Small intestine (tissue), 7 donors: ENCODE measurements around the gene DPP10. TPM values are rescaled to one million over a fixed set of nuclear protein-coding genes. Genes with fewer than 3 reads are reported as not detected.

ENCODE experiments used
- DNase-seq, 2 donors: peaks; one replicate each; pipeline versions ENCODE4 v3.0.0 to v3.0.0-alpha.2; 2013
- FAIRE-seq: peaks from 2 replicates; lab custom pipeline; 2012; peaks lifted over from hg19 to GRCh38; lab: Jason Lieb, UNC
- H3K27ac ChIP-seq, 3 donors: one replicate each; pipeline ENCODE4 v1.5.1; 2013; ENCODE audit warnings: low read length in 2 of 3, mild to moderate bottlenecking in 2 of 3, control low read depth in 1 of 3, inconsistent platforms in 1 of 3, low read depth in 1 of 3, moderate library complexity in 1 of 3
- H3K27me3 ChIP-seq, 3 donors: one replicate each; pipeline ENCODE4 v1.6.1; 2013; ENCODE audit warnings: low read length in 3 of 3, inconsistent platforms in 1 of 3; ENCODE audit not compliant: control insufficient read depth in 3 of 3, insufficient read depth in 3 of 3
- H3K36me3 ChIP-seq, 3 donors: one replicate each; pipeline ENCODE4 v1.6.1; 2013; ENCODE audit warnings: low read length in 3 of 3, inconsistent platforms in 1 of 3, low read depth in 1 of 3, mild to moderate bottlenecking in 1 of 3, moderate library complexity in 1 of 3; ENCODE audit not compliant: control insufficient read depth in 3 of 3, insufficient read depth in 2 of 3
- H3K4me1 ChIP-seq, 3 donors: one replicate each; pipeline ENCODE4 v1.6.1; 2013; ENCODE audit warnings: low read length in 2 of 3, inconsistent platforms in 1 of 3, low read depth in 1 of 3, mild to moderate bottlenecking in 1 of 3, moderate library complexity in 1 of 3; ENCODE audit not compliant: control insufficient read depth in 3 of 3, insufficient read depth in 2 of 3
- H3K4me3 ChIP-seq, 3 donors: one replicate each; pipeline ENCODE4 v1.5.1; 2013; ENCODE audit warnings: low read length in 3 of 3, control low read depth in 1 of 3, inconsistent platforms in 1 of 3, low read depth in 1 of 3, mild to moderate bottlenecking in 1 of 3, moderate library complexity in 1 of 3
- H3K9me3 ChIP-seq, 2 donors: one replicate each; pipeline ENCODE4 v1.6.1; 2013; ENCODE audit warnings: low read depth in 1 of 2, low read length in 1 of 2; ENCODE audit not compliant: control insufficient read depth in 2 of 2, insufficient read depth in 1 of 2
- WGBS, 3 donors: extraction: QIAGEN DNeasy Blood & Tissue Kit; methylation state at CpG; one replicate each; pipeline ENCODE4 v1.1.7; 2013; 5-methylcytosine and 5-hydroxymethylcytosine counted together
- polyA plus RNA-seq, 4 donors: library from polyadenylated mRNA; stranded (reverse) in 3 of 4; unstranded in 1 of 4; fragments of 200-250 nt in 3 of 4; fragments of 120-200 nt in 1 of 4; gene quantifications; one replicate each; pipeline versions ENCODE4 v1.2.1 to v1.2.3, GENCODE V29; 2013
- donor health status: healthy with polysubstance abuse.
- donor health status: control.
- donor health status: control.
- donor health status: Bipolar disorder and iron deficiency.
- donor health status: healthy.

DPP10 gene
- polyA plus RNA-seq, 4 donors: 0.54 to 23.8 (median 1.7) TPM

GRCh38 chr2:114784890-114785583, 342.6 kb downstream of the DPP10 start:
- no peaks in the 10 kb centered on the region for H3K9me3 ChIP-seq
- H3K27ac ChIP-seq: no peak overlapping the region
- FAIRE-seq (no peak), DNase-seq (no peak)
- no peak overlapping the region for H3K4me3 ChIP-seq
- H3K27me3 ChIP-seq: no peaks in the 10 kb centered on the region
- H3K36me3 ChIP-seq: no peaks in the 10 kb centered on the region
- H3K4me1 ChIP-seq: no peaks in the 10 kb centered on the region
- WGBS, 3 donors: 44 to 58% (median 47%) methylated on average over 6 of the region's 6 CpGs

GRCh38 chr2:114786901-114787300, 344.5 kb downstream of the DPP10 start:
- WGBS, 3 donors: 76 to 84% (median 81%) methylated on average over 5 of the region's 5 CpGs
- DNase-seq: no peak
- H3K27me3 ChIP-seq: no peaks in the 10 kb centered on the region
- no peaks in the 10 kb centered on the region for H3K9me3 ChIP-seq
- no peak overlapping the region for H3K27ac ChIP-seq
- H3K36me3 ChIP-seq: no peaks in the 10 kb centered on the region
- no peak for FAIRE-seq
- no peaks in the 10 kb centered on the region for H3K4me1 ChIP-seq
- H3K4me3 ChIP-seq: no peak overlapping the region

GRCh38 chr2:114787486-114787885, 345.0 kb downstream of the DPP10 start:
- Histone ChIP-seq H3K27ac (no peak overlapping the region), H3K36me3 (no peaks in the 10 kb centered on the region), H3K27me3 (no peaks in the 10 kb centered on the region), H3K4me3 (no peak overlapping the region), H3K9me3 (no peaks in the 10 kb centered on the region), H3K4me1 (no peaks in the 10 kb centered on the region)
- WGBS, 3 donors: 70 to 83% (median 76%) methylated on average over 3 of the region's 3 CpGs
- FAIRE-seq (no peak), DNase-seq (no peak)

GRCh38 chr2:114789989-114790388, 347.5 kb downstream of the DPP10 start:
- Histone ChIP-seq H3K9me3 (no peaks in the 10 kb centered on the region), H3K27me3 (no peaks in the 10 kb centered on the region), H3K4me3 (no peak overlapping the region), H3K27ac (no peak overlapping the region), H3K36me3 (no peaks in the 10 kb centered on the region), H3K4me1 (no peaks in the 10 kb centered on the region)
- DNase-seq: no peak
- FAIRE-seq: no peak
- 71 to 89% (median 86%) methylated on average over 1 of the region's 1 CpG for WGBS, 3 donors

GRCh38 chr2:114797540-114797939, 355.1 kb downstream of the DPP10 start:
- WGBS, 3 donors: 57 to 80% (median 67%) methylated on average over 4 of the region's 4 CpGs
- FAIRE-seq: no peak

GRCh38 chr2:114797942-114798341, 355.5 kb downstream of the DPP10 start:
- Histone ChIP-seq H3K27ac (no peak overlapping the region), H3K4me1 (no peaks in the 10 kb centered on the region), H3K4me3 (no peak overlapping the region), H3K9me3 (no peaks in the 10 kb centered on the region), H3K36me3 (no peaks in the 10 kb centered on the region), H3K27me3 (no peaks in the 10 kb centered on the region)
- DNase-seq (no peak), FAIRE-seq (no peak)
- WGBS, 3 donors: 11 to 49% (median 29%) methylated on average over 2 of the region's 2 CpGs

More at GRCh38 chr2:114797540-114797939, 355.1 kb downstream of the DPP10 start:
- DNase-seq: no peak
- Histone ChIP-seq H3K27me3 (no peaks in the 10 kb centered on the region), H3K9me3 (no peaks in the 10 kb centered on the region), H3K4me3 (no peak overlapping the region), H3K27ac (no peak overlapping the region), H3K36me3 (no peaks in the 10 kb centered on the region), H3K4me1 (no peaks in the 10 kb centered on the region)

GRCh38 chr2:114800371-114800770, 357.9 kb downstream of the DPP10 start:
- no peak overlapping the region for H3K27ac ChIP-seq
- H3K27me3 ChIP-seq: no peaks in the 10 kb centered on the region
- H3K9me3 ChIP-seq: no peaks in the 10 kb centered on the region
- no peak for FAIRE-seq
- H3K4me3 ChIP-seq: no peak overlapping the region
- H3K4me1 ChIP-seq: no peaks in the 10 kb centered on the region
- no peaks in the 10 kb centered on the region for H3K36me3 ChIP-seq
- WGBS, 3 donors: 59 to 79% (median 71%) methylated on average over 2 of the region's 2 CpGs
- no peak for DNase-seq

GRCh38 chr2:114805195-114805594, 362.8 kb downstream of the DPP10 start:
- H3K9me3 ChIP-seq: no peaks in the 10 kb centered on the region
- no peaks in the 10 kb centered on the region for H3K27me3 ChIP-seq
- H3K4me1 ChIP-seq: no peaks in the 10 kb centered on the region
- DNase-seq (no peak), FAIRE-seq (no peak)
- no peak overlapping the region for H3K4me3 ChIP-seq
- H3K36me3 ChIP-seq: no peaks in the 10 kb centered on the region
- WGBS, 3 donors: 75 to 85% (median 81%) methylated on average over 3 of the region's 3 CpGs
- no peak overlapping the region for H3K27ac ChIP-seq

GRCh38 chr2:114810092-114810491, 367.7 kb downstream of the DPP10 start:
- Histone ChIP-seq H3K4me1 (no peaks in the 10 kb centered on the region), H3K4me3 (no peak overlapping the region), H3K9me3 (no peaks in the 10 kb centered on the region), H3K36me3 (no peaks in the 10 kb centered on the region), H3K27me3 (no peaks in the 10 kb centered on the region), H3K27ac (no peak overlapping the region)
- WGBS, 3 donors: 85 to 89% (median 86%) methylated on average over 5 of the region's 5 CpGs
- DNase-seq: no peak
- no peak for FAIRE-seq
